Measurements from ENCODE around the gene SLC35A4. TPM values are rescaled to one million over a fixed set of nuclear protein-coding genes. Genes with fewer than 3 reads are reported as not detected.

The SLC35A4 gene
- total RNA-seq, 1 experiment from 2014 or later, result 14.2 TPM

- DNase-seq (ENCODE audit: low read depth, low spot score), result no peak
- in situ Hi-C loops (cut with HindIII; ENCODE audit: low pct_unique_long_range_greater_than_20kb, low sequenced_read_pairs), result no loop called here
Observed at GRCh38 chr5:140605879-140606278, 41.3 kb downstream of the SLC35A4 start.

- in situ Hi-C loops (cut with HindIII; ENCODE audit: low pct_unique_long_range_greater_than_20kb, low sequenced_read_pairs), result no loop called here
- no peak for DNase-seq (ENCODE audit: low read depth, low spot score)
Observed at GRCh38 chr5:140607031-140607430, 42.4 kb downstream of the SLC35A4 start.

GRCh38 chr5:140608722-140609121 is 44.1 kb downstream of the SLC35A4 start:
- in situ Hi-C loops (cut with HindIII; ENCODE audit: low pct_unique_long_range_greater_than_20kb, low sequenced_read_pairs), result no loop called here
- DNase-seq (ENCODE audit: low read depth, low spot score), result no peak

GRCh38 chr5:140609126-140609525 is 44.5 kb downstream of the SLC35A4 start:
- peak; percentile 7 for DNase-seq (ENCODE audit: low read depth, low spot score)
- in situ Hi-C loops (cut with HindIII; ENCODE audit: low pct_unique_long_range_greater_than_20kb, low sequenced_read_pairs), result no loop called here

GRCh38 chr5:140611020-140611521 is 46.4 kb downstream of the SLC35A4 start:
- no peak for DNase-seq (ENCODE audit: low read depth, low spot score)
- in situ Hi-C loops (cut with HindIII; ENCODE audit: low pct_unique_long_range_greater_than_20kb, low sequenced_read_pairs), result no loop called here

Small RNA genes lying within 50 kb of the gene (small RNA-seq; reads per million reads assigned to genes)
- gene RF00279 (0.05 to 0.17 reads per million in 2 experiments), gene RF00443 (0 reads per million in 2 experiments)

Other genes with a start within 250 kb of the SLC35A4 start
- gene HBEGF, start 218.2 kb upstream of the SLC35A4 start, total RNA-seq (2014; rRNA removed; shearing (Covaris generic)), result 12.2 and 13.4 TPM in 2 replicates
- gene SLC4A9, start 204.6 kb upstream of the SLC35A4 start, total RNA-seq (2014; rRNA removed; shearing (Covaris generic)), result 0.16 and 0.18 TPM in 2 replicates
- 57.7 and 59.4 TPM in 2 replicates for gene ANKHD1, start 163.0 kb upstream of the SLC35A4 start, total RNA-seq (2014; rRNA removed; shearing (Covaris generic))
- gene EIF4EBP3, start 17.2 kb upstream of the SLC35A4 start, total RNA-seq (2014; rRNA removed; shearing (Covaris generic)), result 3.6 and 5.7 TPM in 2 replicates
- gene SRA1, start 7.4 kb upstream of the SLC35A4 start, total RNA-seq (2014; rRNA removed; shearing (Covaris generic)), result 32.2 and 40.9 TPM in 2 replicates
- gene APBB3, start 230 bp upstream of the SLC35A4 start, total RNA-seq (2014; rRNA removed; shearing (Covaris generic)), result 9.2 and 12.0 TPM in 2 replicates
- not detected in 2 replicates for gene CD14, start 68.3 kb downstream of the SLC35A4 start, total RNA-seq (2014; rRNA removed; shearing (Covaris generic))
- gene TMCO6, start 74.6 kb downstream of the SLC35A4 start, total RNA-seq (2014; rRNA removed; shearing (Covaris generic)), result 10.0 and 11.3 TPM in 2 replicates
- 78.7 and 94.2 TPM in 2 replicates for gene NDUFA2, start 82.8 kb downstream of the SLC35A4 start, total RNA-seq (2014; rRNA removed; shearing (Covaris generic))
- 83.7 and 87.8 TPM in 2 replicates for gene IK, start 83.0 kb downstream of the SLC35A4 start, total RNA-seq (2014; rRNA removed; shearing (Covaris generic))
- 27.6 and 29.2 TPM in 2 replicates for gene WDR55, start 100.1 kb downstream of the SLC35A4 start, total RNA-seq (2014; rRNA removed; shearing (Covaris generic))
- 0.26 and 0.75 TPM in 2 replicates for gene DND1, start 108.7 kb downstream of the SLC35A4 start, total RNA-seq (2014; rRNA removed; shearing (Covaris generic))
- 58.6 and 67.8 TPM in 2 replicates for gene HARS1, start 126.5 kb downstream of the SLC35A4 start, total RNA-seq (2014; rRNA removed; shearing (Covaris generic))
- 38.9 and 39.8 TPM in 2 replicates for gene HARS2, start 126.6 kb downstream of the SLC35A4 start, total RNA-seq (2014; rRNA removed; shearing (Covaris generic))
- gene ZMAT2, start 135.6 kb downstream of the SLC35A4 start, total RNA-seq (2014; rRNA removed; shearing (Covaris generic)), result 53.4 and 58.9 TPM in 2 replicates
- gene PCDHA1, start 221.3 kb downstream of the SLC35A4 start, total RNA-seq (2014; rRNA removed; shearing (Covaris generic)), result 0.48 and 0.55 TPM in 2 replicates
- 0.08 and 0.13 TPM in 2 replicates for gene PCDHA2, start 230.0 kb downstream of the SLC35A4 start, total RNA-seq (2014; rRNA removed; shearing (Covaris generic))
- gene PCDHA3, start 236.2 kb downstream of the SLC35A4 start, total RNA-seq (2014; rRNA removed; shearing (Covaris generic)), result 0.27 and 0.48 TPM in 2 replicates
- gene PCDHA4, start 242.2 kb downstream of the SLC35A4 start, total RNA-seq (2014; rRNA removed; shearing (Covaris generic)), result 0.48 and 0.67 TPM in 2 replicates